Natural killer cell (primary cell): ENCODE data around the gene CLK2. TPM values are rescaled to one million over a fixed set of nuclear protein-coding genes. Genes with fewer than 3 reads are reported as not detected.

Experiments used
- ATAC-seq, 3 donors: fragments of 150-1000 bp in 2 of 3; fragments of 200-7000 bp in 1 of 3; cut with Tn5 transposase; 1 replicate in 1 of 3; 2 replicates in 2 of 3; pipeline ENCODE4 v1.10.0; 2021; ENCODE audit warnings: mild to moderate bottlenecking in 2 of 3, moderate library complexity in 2 of 3
- DNase-seq, 2 donors: peaks; one replicate each; pipeline versions ENCODE4 v3.0.0 to v3.0.0-alpha.2; 2013 to 2021; ENCODE audit warnings: mixed read lengths in 1 of 2
- H3K27ac ChIP-seq: one replicate; pipeline ENCODE4 v1.5.1; 2013; ENCODE audit warnings: mild to moderate bottlenecking, low read length
- H3K27me3 ChIP-seq: one replicate; pipeline ENCODE4 v1.6.1; 2013; ENCODE audit warnings: low read length; ENCODE audit not compliant: control insufficient read depth, insufficient read depth
- H3K36me3 ChIP-seq: one replicate; pipeline ENCODE4 v1.6.1; 2013; ENCODE audit warnings: low read length; ENCODE audit not compliant: control insufficient read depth, insufficient read depth
- H3K4me1 ChIP-seq: one replicate; pipeline ENCODE4 v1.6.1; 2013; ENCODE audit warnings: low read length; ENCODE audit not compliant: control insufficient read depth, insufficient read depth
- H3K4me3 ChIP-seq: one replicate; pipeline ENCODE4 v1.5.1; 2013; ENCODE audit warnings: low read length
- H3K9me3 ChIP-seq: one replicate; pipeline ENCODE4 v1.6.1; 2013; ENCODE audit warnings: low read length; ENCODE audit not compliant: control insufficient read depth, insufficient read depth
- H3K27ac Mint-ChIP-seq, 2 donors: one replicate each; pipeline ENCODE4 v1.8.0; 2022; ENCODE audit warnings: mild to moderate bottlenecking in 2 of 2, mixed read lengths in 2 of 2, moderate library complexity in 1 of 2
- H3K27me3 Mint-ChIP-seq, 2 donors: one replicate each; pipeline ENCODE4 v1.8.0; 2022; ENCODE audit warnings: low read depth in 2 of 2, mixed read lengths in 2 of 2
- H3K36me3 Mint-ChIP-seq: one replicate; pipeline ENCODE4 v1.8.0; 2022; ENCODE audit warnings: mixed read lengths
- H3K4me1 Mint-ChIP-seq, 2 donors: one replicate each; pipeline ENCODE4 v1.8.0; 2022; ENCODE audit warnings: mixed read lengths in 2 of 2
- H3K4me3 Mint-ChIP-seq: one replicate; pipeline ENCODE4 v1.8.0; 2022; ENCODE audit warnings: mild to moderate bottlenecking, moderate library complexity, mixed read lengths
- H3K9me3 Mint-ChIP-seq, 2 donors: one replicate each; pipeline ENCODE4 v1.8.0; 2022; ENCODE audit warnings: mixed read lengths in 2 of 2
- WGBS: methylation state at CpG from one replicate; pipeline ENCODE4 v1.1.7; 2013; ENCODE audit warnings: missing lambda C conversion rate; ENCODE audit not compliant: insufficient coverage; 5-methylcytosine and 5-hydroxymethylcytosine counted together
- intact Hi-C: fragments of 100-400 bp; cut with micrococcal nuclease; formaldehyde crosslinking; loops from one replicate; pipeline ENCODE4 v1.14.2; 2022
- total RNA-seq, 4 donors: library from RNA; stranded (reverse); fragments of 120-200 nt in 1 of 4; gene quantifications; one replicate each; pipeline versions ENCODE4 v1.2.3 to v1.2.4, GENCODE V29; 2013 to 2022
- TF ChIP-seq, protein P1 (sequence below): fragments of 200-600 bp; IDR thresholded peaks from one replicate; pipeline ENCODE4 v1.8.0; 2022; ENCODE audit warnings: antibody characterized with exemption

CLK2 gene
- total RNA-seq, 3 donors from 2014 or later (not counting 1 experiment from before 2014, with no cell fraction given): 70.4 to 97.5 (median 84.4) TPM

DNA sequence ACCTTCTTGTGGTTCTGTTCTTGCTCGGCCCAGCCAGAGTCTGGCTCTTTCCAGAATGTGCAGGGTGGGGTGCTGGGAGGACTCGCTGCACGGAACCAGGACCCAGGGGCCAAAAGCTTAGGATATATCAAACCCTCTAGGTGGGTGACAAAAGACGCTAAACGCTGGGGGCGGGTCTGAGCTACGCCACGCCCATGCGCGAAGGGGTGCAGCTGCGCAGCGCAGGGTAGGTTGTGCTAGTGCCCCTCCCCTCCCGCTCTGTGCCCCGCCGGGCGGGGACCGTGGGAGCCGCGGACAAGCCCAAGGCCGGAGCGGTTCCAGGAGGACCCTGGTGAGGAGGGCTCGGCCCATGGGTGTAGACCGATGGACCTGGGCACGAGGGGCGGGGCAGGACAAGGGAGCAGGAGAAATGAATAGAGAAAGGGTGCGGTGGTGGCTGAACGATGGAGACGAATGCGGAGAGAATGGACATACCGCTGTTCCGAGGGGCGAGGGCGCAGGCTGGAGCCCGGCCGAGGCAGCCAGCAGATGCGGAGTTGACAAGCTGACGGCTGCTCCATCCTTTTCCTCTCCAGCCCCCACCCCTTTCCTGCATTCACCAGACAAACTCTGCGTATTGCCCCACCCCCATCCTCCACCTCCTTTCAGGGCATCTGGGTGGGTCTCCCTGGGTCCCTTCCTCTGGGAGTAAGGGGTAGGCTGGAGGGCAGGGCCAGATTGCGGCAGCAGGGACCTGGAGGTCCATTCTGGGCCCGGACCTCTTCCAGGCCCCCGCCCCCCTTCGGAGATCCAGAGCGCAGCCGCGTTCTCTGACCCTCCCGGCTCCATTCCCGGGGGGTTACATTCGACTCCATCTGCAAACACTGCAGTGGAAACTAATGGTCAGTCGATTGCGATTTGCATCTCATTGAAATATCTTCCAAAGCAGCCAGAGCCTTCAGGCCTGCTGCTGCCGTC, 47.6 kb upstream of the CLK2 start, which contains the start of gene RUSC1:
Gene RUSC1 (plus strand): TSS at position 234 of the 957 bp plus-strand sequence. CDS start 880 bp downstream, outside the sequence.
- H3K36me3 ChIP-seq: peaks cover 2% of the 10 kb centered on the region
- H3K27ac Mint-ChIP-seq: peak within 1 kb of the TSS in 1 of 2 donors; percentile 57
- H3K4me3 Mint-ChIP-seq: peak within 1 kb of the TSS; percentile 74
- no peaks in the 10 kb centered on the region for H3K9me3 Mint-ChIP-seq
- no peaks in the 10 kb centered on the region for H3K9me3 ChIP-seq
- DNase-seq (peak; percentile 65 to 82), ATAC-seq (peak; percentile 38 to 47 (median 39))
- H3K27me3 ChIP-seq: no peaks in the 10 kb centered on the region
- TF ChIP-seq, protein P1, sequence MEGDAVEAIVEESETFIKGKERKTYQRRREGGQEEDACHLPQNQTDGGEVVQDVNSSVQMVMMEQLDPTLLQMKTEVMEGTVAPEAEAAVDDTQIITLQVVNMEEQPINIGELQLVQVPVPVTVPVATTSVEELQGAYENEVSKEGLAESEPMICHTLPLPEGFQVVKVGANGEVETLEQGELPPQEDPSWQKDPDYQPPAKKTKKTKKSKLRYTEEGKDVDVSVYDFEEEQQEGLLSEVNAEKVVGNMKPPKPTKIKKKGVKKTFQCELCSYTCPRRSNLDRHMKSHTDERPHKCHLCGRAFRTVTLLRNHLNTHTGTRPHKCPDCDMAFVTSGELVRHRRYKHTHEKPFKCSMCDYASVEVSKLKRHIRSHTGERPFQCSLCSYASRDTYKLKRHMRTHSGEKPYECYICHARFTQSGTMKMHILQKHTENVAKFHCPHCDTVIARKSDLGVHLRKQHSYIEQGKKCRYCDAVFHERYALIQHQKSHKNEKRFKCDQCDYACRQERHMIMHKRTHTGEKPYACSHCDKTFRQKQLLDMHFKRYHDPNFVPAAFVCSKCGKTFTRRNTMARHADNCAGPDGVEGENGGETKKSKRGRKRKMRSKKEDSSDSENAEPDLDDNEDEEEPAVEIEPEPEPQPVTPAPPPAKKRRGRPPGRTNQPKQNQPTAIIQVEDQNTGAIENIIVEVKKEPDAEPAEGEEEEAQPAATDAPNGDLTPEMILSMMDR: no peak
- intact Hi-C loops: loop anchor here (5.0 kb wide), 1 partner anchor 241 kb away; the partner anchor contains the start of gene ASH1L
- H3K4me1 ChIP-seq: peaks cover 38% of the 10 kb centered on the region
- peak within 1 kb of the TSS; percentile 14 for H3K4me3 ChIP-seq
- peaks cover 18 to 48% of the 10 kb centered on the region in 2 donors for H3K4me1 Mint-ChIP-seq
- WGBS: 28% methylated on average over 50 of the region's 51 CpGs
- no peaks in the 10 kb centered on the region for H3K27me3 Mint-ChIP-seq
- no peak within 1 kb of the TSS for H3K27ac ChIP-seq
- H3K36me3 Mint-ChIP-seq: no peaks in the 10 kb centered on the region

DNA sequence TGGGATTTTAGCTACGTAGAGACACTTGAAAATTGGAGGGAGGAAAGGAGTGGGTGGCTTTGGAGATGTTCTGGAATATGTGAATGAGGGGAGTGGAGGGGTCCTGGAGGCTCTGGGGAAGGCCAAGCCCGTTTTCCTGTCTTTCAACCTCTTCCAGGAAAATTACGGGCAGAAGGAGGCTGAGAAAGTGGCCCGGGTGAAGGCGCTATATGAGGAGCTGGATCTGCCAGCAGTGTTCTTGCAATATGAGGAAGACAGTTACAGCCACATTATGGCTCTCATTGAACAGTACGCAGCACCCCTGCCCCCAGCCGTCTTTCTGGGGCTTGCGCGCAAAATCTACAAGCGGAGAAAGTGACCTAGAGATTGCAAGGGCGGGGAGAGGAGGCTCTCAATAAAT, 46.9 kb upstream of the CLK2 start:
- Mint-ChIP-seq H3K4me3 (peak overlapping the region; percentile 74), H3K36me3 (no peaks in the 10 kb centered on the region), H3K9me3 (no peaks in the 10 kb centered on the region), H3K27me3 (no peaks in the 10 kb centered on the region), H3K4me1 (peaks cover 14 to 41% of the 10 kb centered on the region in 2 donors), H3K27ac (peak overlapping the region in 1 of 2 donors; percentile 57)
- Histone ChIP-seq H3K4me1 (peaks cover 35% of the 10 kb centered on the region), H3K9me3 (no peaks in the 10 kb centered on the region), H3K4me3 (peak overlapping the region; percentile 14), H3K27ac (no peak overlapping the region), H3K27me3 (no peaks in the 10 kb centered on the region), H3K36me3 (peaks cover 2% of the 10 kb centered on the region)
- intact Hi-C loops: loop anchor here (5.0 kb wide), 1 partner anchor 242 kb away; the partner anchor contains the start of gene ASH1L
- no peak for ATAC-seq
- 57% methylated on average over 11 of the region's 11 CpGs for WGBS
- TF ChIP-seq, protein P1: no peak
- no peak for DNase-seq

- no peaks in the 10 kb centered on the region for H3K27me3 Mint-ChIP-seq
- no peak overlapping the region for H3K27ac Mint-ChIP-seq
- DNase-seq (no peak), ATAC-seq (no peak)
- TF ChIP-seq, protein P1: no peak
- no peaks in the 10 kb centered on the region for H3K36me3 Mint-ChIP-seq
- no peak overlapping the region for H3K4me3 ChIP-seq
- H3K9me3 ChIP-seq: no peaks in the 10 kb centered on the region
- H3K9me3 Mint-ChIP-seq: no peaks in the 10 kb centered on the region
- intact Hi-C loops: no loop called here
- H3K27me3 ChIP-seq: no peaks in the 10 kb centered on the region
- H3K4me1 Mint-ChIP-seq: peaks cover 14 to 34% of the 10 kb centered on the region in 2 donors
- WGBS: 95% methylated on average over 5 of the region's 5 CpGs
- no peak overlapping the region for H3K27ac ChIP-seq
- peaks cover 28% of the 10 kb centered on the region for H3K4me1 ChIP-seq
- peak overlapping the region; percentile 74 for H3K4me3 Mint-ChIP-seq
- peaks cover 7% of the 10 kb centered on the region for H3K36me3 ChIP-seq
Measured at GRCh38 chr1:155319536-155319935, 46.2 kb upstream of the CLK2 start.
